Endometrium (tissue), 2 donors: ENCODE data around the gene GRPEL2.
"Not testable (repeated sequence)": the region's sequence is repeated elsewhere in the genome, so short reads cannot be mapped to it uniquely, and the experiment has no call there.

Experiments
- FAIRE-seq: peaks from 2 replicates; lab custom pipeline; 2012; peaks lifted over from hg19 to GRCh38; lab: Jason Lieb, UNC
- donor health status: control.
- donor health status: control.

GRPEL2 gene

DNA sequence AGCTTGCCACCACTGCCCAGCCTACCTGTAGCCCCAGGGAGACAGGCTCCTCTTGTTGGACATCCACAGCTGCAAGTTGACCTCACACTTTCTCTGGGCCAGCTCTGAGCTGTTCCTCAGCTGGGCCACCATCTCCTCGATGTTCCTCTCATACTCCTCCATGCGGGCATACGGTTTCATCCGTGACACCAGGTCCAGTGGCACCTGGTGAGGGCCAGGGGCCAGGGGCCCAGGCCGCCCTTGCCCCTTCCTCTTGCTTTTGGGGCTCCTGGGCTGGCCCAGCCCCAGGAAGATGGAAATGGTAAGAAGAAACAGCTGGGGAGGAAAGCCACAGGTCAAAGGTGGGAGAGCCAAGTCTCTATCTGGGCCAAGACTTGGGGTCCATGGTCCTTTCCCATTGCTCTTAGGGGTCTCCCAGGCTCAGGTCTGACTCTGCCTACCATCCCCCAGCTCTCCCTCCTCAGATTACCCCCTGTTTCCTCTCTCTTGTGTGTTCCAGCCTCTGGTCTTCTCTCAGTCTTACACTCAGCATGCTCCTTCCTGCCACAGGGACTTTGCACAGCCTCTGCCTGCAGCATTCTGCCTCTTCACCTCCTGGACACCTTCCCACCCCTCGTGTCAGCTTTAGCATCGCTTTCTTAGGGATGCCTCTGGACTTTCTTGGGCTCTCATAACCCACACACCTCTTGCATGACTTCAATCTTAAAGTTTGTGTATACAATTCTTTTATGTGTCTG is 31.6 kb downstream of the GRPEL2 start:
- no peak for FAIRE-seq

DNA sequence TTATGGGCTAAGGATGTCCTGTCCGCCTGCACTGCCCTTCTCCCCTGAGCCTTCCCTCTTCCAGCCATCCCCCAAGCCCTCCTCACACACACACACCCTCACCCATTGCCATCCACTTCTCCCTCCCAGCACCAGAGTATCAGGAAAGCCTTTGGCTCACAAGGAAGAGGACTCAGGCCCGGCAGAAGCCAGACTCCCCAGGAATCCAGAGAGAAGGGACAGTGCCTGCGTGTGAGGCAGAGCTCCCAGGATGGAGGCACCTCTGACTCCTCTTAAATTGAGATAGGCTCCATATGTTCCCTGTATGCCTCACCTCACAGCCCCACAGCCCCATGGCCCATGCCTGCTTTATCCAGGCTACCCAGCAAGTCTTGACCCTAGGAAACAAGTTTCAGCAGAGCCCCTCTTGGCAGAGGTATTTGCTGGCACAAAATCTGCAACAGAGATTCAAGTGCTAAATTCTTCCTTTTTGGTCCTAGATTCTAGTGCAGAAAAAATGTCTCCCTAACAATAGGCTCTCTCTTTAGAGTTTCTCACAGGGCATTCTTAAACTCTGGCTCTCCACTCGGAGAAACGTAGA is 33.0 kb downstream of the GRPEL2 start:
- no peak for FAIRE-seq

DNA sequence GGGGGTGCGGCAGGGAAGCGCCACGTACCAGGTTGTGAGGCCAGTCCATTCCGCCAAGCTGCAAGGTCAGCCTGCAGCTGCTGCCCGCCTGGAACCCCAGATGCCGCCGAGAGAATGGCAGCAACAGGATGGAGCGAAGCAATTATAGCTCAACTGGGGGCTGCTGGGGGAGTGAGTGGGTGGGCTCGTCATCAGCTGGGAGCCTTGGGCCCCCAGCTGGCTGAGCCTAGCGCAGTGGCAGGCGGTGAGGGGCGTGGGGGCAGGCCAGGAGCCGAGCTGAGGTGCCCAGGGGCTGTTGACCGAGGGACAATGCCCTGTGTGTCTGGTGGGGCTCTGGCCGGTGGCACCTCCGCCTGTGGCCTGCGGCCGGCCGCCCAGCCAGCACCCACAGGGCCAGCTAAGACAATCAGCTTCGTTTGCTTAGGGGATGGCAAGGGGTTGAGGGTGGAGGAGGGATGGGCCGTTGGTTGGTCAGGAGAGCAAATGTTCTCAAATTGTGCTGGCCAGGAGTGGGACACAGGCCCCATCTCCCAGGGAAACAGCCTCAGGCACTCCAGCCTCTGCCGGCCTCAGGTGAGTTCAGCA is 34.0 kb downstream of the GRPEL2 start, which contains the start of gene IL17B:
Gene IL17B (minus strand): TSS at position 116 of the 585 bp plus-strand sequence. CDS start 67 bp downstream, at position 49.
- FAIRE-seq = no peak

DNA sequence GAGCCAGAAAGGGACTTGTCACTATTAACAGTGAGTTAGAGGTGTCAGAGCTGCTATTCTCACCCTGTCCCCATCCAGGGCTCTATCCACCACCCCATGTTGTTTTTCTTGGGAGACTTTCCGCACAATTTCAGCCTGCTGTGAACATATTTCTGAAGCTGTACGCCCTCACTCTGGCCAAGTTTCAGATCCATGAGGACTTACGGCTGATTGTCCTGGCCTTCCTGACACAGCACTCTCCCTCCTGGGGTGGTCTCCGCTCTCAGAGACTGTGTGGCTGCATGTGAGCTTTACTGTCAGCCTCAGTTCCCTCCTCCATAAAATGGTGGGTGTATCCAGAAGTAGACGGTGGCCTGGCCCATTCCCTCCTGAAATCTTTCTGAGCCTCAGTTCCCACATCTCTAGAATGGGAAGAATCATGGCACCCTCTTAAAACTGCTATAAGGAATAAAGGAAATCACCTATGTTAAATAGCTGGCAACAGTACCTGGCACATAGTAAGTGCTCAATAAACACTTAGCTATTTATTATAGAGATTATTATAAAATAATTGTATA is 34.6 kb downstream of the GRPEL2 start:
- no peak for FAIRE-seq

DNA sequence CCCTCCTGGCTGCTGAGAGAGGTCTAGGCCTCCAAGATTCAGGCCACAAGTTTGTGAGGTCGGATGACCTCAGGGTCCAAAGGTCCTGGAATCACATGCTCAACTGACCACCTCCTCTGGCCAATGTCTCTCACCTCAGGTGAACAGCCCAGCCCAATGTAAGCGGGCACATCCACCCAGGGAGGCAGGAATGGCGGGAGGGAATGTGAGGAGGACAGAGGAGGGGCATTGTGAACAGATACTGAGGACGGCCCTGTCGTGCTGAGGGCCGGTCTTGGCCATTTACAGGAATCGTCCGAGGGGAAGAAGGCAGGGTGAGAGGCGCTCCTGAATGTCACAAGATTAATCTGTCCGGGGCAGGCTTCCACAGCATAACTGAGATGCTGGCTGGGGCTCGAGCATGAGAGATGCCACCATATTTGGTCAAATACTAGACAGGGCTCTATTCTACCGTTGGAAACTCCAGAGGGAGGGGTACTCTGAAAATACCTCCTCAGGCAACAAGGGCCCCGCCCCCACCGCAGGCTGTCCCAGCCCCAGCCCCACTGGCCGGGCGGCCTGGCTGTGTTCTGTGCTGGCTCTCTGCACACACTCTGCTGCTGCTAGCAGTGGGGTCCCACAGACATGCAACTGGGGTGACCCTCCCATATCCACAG is 35.3 kb downstream of the GRPEL2 start:
- no peak for FAIRE-seq

DNA sequence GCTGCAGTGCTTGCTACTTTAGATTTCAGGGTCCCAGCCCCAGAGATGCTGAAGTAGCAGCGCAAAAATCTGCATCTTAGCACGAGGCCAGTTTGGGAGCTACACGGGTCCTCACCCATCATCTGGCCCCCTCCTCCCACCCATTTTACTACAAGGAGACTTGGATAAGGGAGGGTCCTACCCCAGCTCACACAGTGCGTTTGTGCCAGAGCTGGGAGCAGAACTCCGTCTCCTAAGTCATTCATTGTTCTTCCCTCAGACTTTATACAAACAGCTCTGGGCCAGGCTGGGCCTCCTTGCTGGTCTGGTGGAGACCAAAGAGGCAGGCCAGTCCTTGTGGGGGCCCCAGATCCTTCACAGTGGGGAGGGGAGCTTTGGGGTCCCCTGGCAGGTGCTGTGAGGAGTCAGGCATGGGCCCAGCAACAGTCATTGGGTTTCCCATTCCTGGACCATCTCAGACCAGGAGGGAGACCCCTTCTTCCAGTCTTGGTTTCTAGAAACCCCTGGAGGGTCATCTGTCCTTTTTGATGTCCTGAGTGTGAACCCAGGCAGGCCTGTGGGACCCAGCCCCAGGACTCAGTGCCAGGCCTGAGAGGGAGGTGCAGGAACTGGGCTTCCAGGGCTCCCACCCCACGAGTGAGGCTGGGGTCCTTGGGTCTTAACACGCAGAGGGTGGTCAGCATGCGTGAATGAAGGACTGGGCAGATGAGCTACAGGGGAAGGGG is 36.1 kb downstream of the GRPEL2 start:
- FAIRE-seq = no peak

DNA sequence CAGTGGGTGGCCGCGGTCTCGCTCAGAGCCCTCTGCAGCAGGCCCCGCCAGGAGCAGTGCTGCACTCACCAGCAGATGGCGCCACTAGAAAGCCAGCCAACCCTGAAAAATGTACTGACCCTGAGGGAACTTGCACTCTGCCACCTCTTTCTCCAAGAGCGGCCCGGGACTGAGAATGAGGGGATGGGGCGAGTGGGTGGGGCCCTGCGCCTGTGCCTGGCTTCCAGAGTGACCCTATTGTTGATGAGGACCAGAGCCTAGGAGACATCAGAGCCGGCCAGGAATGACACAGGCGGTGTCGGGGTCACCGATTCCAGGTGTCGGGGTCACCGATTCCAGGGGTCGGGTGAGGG is 36.7 kb downstream of the GRPEL2 start:
- no peak for FAIRE-seq

DNA sequence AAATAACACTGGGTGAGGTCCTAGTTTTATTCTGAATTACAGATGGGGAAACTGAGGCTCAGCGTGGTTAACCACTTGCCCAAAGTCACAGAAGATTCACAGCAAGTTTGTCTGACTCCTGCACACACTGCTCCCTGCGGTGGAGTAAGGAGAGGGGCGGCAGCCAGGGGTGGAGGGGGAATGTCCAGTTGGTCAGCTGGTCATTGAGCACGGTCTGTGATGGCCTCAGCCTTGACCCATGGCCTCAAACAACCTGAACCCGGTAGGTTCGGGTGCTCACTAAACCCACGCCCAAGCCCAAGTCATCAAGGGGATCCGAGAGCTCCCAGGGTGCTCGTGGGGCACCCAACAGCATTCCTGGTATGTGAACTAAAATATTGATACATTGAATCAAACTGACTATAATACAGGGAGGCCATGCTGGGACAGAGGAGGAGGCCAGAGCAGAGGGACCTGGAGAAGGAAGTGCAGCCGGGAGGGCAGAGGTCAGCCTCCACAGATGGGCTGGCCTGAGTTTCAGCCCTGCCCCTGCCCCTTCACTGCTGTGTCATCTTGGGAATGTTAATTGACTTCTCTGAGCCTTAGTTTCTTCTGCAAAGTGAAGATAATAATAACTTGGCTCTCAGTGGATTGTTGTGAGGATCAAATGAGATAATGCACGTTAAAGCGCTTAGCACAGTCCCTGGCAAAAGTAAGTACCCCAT is 37.4 kb downstream of the GRPEL2 start:
- FAIRE-seq = no peak

DNA sequence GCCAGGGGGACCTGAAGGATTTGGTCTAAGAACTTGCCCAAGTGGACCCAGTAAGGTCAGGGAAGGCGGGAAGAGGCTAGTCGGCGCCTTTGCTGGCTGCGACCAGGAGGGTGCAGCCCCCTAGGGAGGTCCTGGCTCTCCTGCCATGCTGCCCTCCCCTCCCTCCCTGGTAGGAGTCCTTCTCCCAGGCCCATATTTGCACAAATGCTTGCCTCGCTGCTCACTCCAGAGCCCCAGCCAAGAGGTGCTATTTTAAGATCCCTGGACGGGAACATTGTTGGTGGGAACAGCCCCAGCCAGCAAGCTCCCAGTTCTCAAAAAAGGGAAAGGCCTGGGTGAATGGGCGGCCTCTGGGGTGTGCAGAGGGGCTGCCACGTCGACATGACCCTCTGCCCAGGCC is 38.1 kb downstream of the GRPEL2 start:
- FAIRE-seq = no peak

DNA sequence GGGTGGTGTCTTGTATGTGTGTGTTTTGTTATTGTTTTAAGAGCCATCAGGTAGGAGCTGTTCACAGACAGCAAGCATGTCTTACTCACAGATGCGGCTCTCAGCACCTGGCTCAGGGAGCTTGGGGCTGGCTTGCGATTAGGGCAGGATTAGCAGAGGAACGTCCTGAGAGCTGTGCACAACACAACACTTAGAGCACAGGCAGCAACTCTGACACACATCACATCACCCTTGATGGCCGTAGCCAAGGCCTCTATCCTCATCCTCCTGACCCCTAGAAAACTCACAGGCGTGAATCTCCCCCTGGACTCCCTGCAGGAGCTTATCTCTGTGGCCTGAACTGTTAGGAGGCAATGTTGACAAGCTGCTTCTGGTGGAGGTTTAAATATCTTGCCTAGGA is 40.9 kb downstream of the GRPEL2 start:
- no peak for FAIRE-seq

DNA sequence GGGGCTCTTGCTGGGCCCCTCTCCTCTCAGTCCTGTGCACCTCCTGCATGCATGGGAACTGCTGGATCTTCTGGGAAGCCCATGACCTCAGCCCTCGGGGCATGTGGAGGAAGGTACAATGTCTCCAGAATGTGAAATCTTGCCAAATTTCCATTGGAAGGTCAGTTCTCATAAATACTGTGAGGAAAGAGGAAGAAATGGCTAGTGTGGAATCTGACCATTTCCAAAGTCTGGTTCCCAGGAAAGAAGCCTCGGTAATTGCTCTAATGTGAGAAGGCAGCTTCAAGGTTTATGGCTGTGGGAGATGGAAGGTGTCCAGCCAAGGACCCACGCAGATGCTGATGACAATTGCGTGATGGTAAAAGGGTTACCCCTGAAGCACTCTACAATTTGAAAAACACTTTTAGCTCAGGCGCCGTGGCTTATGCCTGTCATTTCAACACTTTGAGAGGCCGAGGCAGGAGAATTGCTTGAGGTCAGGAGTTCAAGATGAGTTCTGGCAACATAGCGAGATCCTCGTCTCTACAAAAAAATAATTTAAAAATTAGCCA is 41.9 kb downstream of the GRPEL2 start:
- FAIRE-seq = no peak

DNA sequence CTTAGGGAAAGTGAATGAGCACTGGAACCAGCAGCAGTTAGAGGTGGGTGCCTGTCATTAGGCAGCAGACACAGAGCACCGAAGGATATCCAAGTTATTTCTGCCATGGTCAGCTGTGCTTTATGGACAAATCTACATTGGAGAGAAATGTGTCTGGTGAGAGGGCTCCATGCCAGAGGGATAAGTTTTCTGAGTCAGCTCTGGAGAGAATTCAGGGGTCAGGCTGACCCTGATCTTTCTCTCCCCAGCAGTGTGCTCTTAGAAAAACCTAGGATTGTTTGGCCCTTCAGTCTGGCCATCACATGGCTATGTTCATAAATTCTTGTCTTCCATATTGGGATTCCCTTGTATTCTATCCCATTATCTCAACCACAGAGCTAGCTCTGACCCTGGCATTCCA is 42.7 kb downstream of the GRPEL2 start:
- peak; percentile 96 for FAIRE-seq

DNA sequence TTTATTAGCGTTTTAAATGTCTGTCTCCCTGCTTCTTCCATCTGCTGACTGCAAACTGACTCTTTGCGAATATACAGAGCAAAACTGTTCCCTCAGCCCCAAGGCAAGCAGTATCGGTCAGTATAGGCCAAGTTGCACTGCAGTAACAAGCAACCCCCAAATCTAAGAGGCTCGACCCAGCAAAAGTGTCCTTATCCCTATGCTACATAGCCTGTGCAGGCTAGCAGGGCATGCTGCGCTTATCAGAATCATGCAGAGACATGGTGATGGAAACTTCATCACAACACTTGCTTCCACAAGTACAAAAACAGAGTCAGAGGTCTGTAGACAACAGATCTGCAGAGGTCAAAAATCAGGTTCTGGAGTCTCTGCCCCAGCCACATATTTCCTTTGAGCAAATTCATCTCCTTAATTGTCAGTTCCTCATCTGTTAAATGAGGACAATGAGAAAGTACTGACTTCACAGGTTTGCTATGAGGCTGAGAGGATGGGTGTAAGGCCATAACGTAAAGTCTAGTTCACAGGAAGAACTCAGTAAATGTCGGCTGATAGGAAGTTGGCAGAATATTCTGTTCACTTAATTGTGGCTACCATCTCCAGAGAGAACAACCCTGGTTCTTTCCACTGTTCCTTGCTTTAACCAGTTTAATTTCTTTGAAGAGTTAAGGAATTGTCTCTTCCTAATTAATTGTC is 43.3 kb downstream of the GRPEL2 start:
- no peak for FAIRE-seq

DNA sequence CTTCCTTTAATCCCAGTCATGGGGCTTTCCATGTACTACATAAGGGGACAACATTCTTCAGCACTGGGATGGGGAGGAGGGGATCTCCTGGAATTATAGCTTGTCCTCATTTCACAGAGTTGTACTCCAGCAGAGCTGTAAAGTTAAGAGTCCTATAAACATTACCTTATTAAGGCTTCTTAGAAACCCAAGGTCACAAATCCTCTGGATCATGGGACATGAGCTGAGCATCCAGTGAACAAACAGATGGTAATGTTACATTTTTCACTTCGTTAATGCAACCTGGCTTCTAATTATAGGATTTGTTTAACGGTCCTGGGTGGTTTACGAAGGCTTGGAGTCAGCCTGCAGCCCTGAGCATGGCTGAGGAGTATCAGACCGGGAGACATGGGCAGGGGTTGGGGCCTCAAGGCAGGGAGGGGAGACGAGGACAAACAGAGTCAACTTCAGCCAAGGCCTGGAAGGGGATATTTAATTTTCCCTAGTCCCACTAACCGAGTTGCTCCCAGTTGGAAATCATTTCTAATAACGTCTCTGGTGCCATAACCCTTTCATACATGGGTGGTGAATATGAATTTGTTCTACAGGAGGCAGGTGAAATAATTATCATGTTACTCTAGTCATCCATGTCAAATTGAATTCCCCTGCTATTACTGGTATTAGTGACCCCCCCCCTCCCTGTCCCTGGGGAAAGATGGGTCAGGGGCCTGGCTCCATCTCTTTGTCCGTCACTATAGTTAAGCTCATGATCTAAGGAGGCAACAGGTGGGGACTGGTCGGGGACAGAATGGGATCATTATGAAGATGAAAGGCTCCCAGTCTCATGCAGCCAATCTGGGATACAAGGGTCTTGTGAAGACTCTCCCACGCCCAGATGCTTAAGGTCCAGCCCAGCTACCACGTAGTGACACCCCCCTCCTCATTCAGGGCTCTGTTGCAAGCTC is 44.5 kb downstream of the GRPEL2 start:
- FAIRE-seq = no peak

DNA sequence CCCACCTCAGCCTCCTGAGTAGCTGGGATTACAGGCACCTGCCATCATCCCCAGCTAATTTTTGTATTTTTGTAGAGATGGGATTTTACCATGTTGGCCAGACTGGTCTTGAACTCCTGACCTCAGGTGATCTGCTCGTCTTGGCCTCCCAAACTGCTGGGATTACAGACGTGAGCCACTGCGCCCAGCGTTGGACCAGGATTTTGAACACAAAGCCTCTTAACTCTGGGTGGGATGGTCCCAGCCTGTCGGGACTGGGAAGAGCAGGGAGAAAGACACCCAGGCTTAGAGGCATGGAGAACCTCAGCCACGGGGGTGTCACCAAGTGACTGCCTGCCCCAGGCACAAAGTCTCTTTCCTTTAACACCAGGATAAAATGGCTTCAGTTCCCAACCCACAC is 45.8 kb downstream of the GRPEL2 start:
- FAIRE-seq = not testable (repeated sequence)

DNA sequence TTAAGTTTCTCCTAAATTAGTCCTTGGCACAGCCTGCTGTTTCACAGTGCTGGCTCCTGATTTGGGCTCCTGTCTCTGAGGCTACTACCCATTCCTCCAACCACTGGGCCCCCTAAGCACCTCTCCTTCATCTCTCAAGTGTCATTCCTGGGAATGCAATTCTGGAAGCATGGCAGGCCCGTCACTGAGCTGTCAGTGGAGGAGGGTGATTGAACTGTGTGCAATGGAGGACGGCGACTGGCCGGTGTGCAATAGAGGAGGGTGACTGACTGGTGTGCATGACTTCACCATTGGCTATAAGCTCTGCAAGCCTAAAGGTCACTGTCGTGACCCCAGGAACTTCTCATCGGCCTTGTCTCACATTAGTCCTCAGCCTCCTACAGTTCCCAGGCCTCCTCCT is 46.2 kb downstream of the GRPEL2 start:
- FAIRE-seq = no peak

DNA sequence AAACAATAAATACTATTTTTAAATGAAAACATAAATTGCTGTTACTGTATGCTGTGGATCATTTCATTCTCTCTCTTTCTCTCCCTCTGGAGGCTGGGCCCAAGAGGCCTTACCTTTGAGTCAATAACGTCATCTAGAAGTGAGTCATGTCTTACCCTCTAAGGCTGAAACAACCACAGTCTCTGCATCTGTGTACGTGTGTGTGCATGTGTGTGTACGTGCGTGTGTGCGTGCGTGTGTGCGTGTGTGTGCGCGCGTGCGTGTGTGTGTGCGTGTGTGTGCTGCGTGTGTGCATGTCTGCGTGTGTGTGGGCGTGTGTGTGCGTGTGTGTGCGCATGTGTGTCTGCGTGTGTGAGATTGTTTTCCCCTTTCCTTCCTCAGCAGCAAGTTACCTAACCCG is 47.4 kb downstream of the GRPEL2 start:
- no peak for FAIRE-seq

DNA sequence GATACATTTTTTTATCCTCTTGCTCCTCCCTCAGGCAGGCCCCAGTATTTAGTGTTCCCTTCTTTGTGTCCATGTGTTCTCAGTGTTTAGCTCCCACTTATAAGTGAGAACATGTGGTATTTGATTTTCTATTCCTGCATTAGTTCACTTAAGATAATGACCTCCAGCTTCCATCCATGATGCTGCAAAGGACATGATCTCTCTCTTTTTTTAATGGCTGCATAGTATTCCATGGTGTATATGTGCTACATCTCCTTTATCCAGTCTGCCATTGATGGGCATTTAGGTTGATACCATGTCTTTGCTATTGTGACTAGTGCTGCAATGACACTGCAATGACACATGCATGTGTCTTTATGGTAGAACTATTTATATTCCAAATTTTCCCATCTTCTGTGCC is 49.7 kb downstream of the GRPEL2 start:
- not testable (repeated sequence) for FAIRE-seq

DNA sequence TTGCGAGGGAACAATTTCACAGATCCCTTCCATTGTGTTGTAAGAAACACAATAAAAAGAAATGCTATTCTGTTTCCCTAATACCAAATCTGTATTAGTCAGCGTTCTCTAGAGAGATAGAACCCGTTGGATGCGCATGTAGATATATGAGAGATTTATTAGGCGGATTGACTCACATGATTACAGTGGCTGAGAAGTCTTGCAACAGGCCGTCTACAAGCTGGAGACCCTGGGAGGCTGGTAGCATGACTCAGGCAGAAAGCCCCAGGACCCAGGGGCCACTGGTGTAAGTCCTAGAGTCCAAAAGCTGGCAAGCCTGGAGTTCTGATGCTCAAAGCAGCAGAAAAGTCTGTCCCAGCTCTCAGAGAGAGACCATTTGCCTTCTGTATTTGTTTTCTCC is 52.2 kb downstream of the GRPEL2 start:
- no peak for FAIRE-seq
